RPMI7951 (cell line): ENCODE data around the gene CDK18. TPM values are rescaled to one million over a fixed set of nuclear protein-coding genes. Genes with fewer than 3 reads are reported as not detected.
A peak's percentile ranks its signal among the peaks of the same experiment; 100 is the strongest.

ENCODE experiments used
- DNase-seq: peaks from one replicate; pipeline ENCODE4 v3.0.0-alpha.2; 2012; ENCODE audit warnings: low read depth
- total RNA-seq: library from RNA; depleted of rRNA; stranded (reverse); fragments of >200 nt; shearing (Covaris generic); gene quantifications from 2 replicates; pipeline ENCODE4 v1.2.3, GENCODE V29; 2014

Gene CDK18
- total RNA-seq, 1 experiment from 2014 or later = 0.36 TPM

GRCh38 chr1:205523261-205523890 is 18.9 kb downstream of the CDK18 start:
- no peak for DNase-seq

- DNase-seq = peak; percentile 58
Measured at GRCh38 chr1:205523891-205524793, 19.7 kb downstream of the CDK18 start.

GRCh38 chr1:205524794-205525101 is 20.3 kb downstream of the CDK18 start:
- no peak for DNase-seq

- DNase-seq = no peak
Measured at GRCh38 chr1:205525495-205526285, 21.2 kb downstream of the CDK18 start.

- no peak for DNase-seq
Measured at GRCh38 chr1:205526431-205526830, 22.0 kb downstream of the CDK18 start.

GRCh38 chr1:205527931-205528330 is 23.5 kb downstream of the CDK18 start:
- no peak for DNase-seq

GRCh38 chr1:205528446-205528886 is 24.0 kb downstream of the CDK18 start:
- DNase-seq = no peak

- peak; percentile 42 for DNase-seq
Measured at GRCh38 chr1:205528887-205529825, 24.7 kb downstream of the CDK18 start.

GRCh38 chr1:205530116-205530515 is 25.6 kb downstream of the CDK18 start:
- no peak for DNase-seq

GRCh38 chr1:205531191-205532025 is 26.9 kb downstream of the CDK18 start:
- no peak for DNase-seq

GRCh38 chr1:205532026-205532898 is 27.8 kb downstream of the CDK18 start:
- DNase-seq = no peak

- no peak for DNase-seq
Measured at GRCh38 chr1:205532996-205533735, 28.7 kb downstream of the CDK18 start.

- DNase-seq = no peak
Measured at GRCh38 chr1:205533748-205534443, 29.4 kb downstream of the CDK18 start.

- no peak for DNase-seq
Measured at GRCh38 chr1:205534444-205534985, 30.0 kb downstream of the CDK18 start.

GRCh38 chr1:205535096-205535495 is 30.6 kb downstream of the CDK18 start:
- DNase-seq = no peak

GRCh38 chr1:205535866-205536758 is 31.6 kb downstream of the CDK18 start:
- DNase-seq = no peak
